Body of pancreas (tissue), 4 donors: ENCODE data around the gene ACADVL.

Experiments
- POLR2A ChIP-seq, 3 donors: fragments of 450-650 bp; IDR thresholded peaks; one replicate each; pipeline ENCODE4 v1.6.1; 2016; ENCODE audit warnings: antibody characterized with exemption in 3 of 3, mild to moderate bottlenecking in 2 of 3
- TF ChIP-seq, protein P1 (sequence below), 7 experiments: fragments of 450-650 bp in 4 of 7; fragments of 200-600 bp in 3 of 7; sonication (generic) in 3 of 7; IDR thresholded peaks; one replicate each; pipeline ENCODE4 v1.5.1; 2016 to 2019; ENCODE audit warnings: antibody characterized with exemption in 7 of 7

DNA sequence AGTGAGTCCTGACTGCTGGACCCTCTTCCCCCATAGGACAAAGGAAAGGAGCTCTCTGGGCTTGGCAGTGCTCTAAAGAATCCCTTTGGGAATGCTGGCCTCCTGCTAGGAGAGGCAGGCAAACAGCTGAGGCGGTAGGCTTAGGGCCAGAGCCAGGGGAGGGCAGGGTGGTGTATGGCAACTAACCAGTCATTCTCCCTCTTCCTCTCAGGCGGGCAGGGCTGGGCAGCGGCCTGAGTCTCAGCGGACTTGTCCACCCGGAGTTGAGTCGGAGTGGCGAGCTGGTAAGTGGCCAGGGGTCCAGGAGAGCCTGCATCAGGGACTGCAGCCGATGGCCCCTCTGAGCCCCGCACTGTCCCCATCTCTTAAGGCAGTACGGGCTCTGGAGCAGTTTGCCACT, 4.4 kb downstream of the ACADVL start:
- TF ChIP-seq, protein P1, sequence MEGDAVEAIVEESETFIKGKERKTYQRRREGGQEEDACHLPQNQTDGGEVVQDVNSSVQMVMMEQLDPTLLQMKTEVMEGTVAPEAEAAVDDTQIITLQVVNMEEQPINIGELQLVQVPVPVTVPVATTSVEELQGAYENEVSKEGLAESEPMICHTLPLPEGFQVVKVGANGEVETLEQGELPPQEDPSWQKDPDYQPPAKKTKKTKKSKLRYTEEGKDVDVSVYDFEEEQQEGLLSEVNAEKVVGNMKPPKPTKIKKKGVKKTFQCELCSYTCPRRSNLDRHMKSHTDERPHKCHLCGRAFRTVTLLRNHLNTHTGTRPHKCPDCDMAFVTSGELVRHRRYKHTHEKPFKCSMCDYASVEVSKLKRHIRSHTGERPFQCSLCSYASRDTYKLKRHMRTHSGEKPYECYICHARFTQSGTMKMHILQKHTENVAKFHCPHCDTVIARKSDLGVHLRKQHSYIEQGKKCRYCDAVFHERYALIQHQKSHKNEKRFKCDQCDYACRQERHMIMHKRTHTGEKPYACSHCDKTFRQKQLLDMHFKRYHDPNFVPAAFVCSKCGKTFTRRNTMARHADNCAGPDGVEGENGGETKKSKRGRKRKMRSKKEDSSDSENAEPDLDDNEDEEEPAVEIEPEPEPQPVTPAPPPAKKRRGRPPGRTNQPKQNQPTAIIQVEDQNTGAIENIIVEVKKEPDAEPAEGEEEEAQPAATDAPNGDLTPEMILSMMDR (IDR thresholded peaks at IDR 0.05) = no peak
- TF ChIP-seq POLR2A (IDR thresholded peaks at IDR 0.05) = no peak
